NCI-H1417 (cell line): ENCODE results near the gene PLA2G6.
"Not testable (repeated sequence)": the region's sequence is repeated elsewhere in the genome, so short reads cannot be mapped to it uniquely, and the experiment has no call there.

Experiments used
- DNase-seq, 3 experiments: peaks; one replicate each; lab custom pipeline; 2025; lab: John Stamatoyannopoulos, UW

PLA2G6 gene

DNA sequence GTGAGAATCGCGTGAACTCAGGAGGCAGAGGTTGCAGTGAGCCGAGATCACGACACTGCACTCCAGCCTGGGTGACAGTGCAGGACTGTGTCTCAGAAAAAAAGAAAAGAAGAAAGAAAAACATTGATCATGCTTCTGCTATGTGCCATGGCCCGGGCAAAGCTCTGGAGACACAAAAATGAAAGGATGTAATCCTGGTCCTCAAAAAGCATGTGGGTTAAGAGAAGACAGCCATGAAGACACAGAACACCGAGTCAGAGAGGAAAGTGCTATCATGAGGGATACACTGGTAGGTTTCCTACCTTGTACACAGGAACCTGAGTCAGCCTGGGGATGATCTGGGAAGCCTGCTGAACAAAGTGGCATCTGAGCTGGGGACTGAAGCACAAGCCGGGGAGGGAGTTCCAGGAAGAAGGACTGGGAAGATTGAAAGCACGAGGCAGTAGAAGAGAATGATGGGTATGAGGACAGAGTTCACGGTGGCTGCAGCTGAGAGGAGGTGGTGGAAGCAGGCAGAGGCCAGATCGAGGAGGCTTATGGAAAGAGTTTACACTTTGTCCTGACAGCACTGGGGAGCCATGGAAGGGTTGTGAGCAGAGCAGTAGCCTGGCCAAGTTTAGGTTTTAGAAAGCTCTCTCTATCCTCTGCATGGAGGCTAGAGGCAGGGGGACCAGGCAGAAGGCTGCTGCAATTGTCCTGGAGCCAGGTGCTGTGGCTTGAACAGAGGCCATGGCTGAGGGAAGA lies 10.3 kb upstream of the PLA2G6 start:
- no peak for DNase-seq

- DNase-seq, result no peak
These were observed 9.4 kb upstream of the PLA2G6 start for GRCh38 chr22:38191055-38191454.

GRCh38 chr22:38190581-38190980 lies 9.0 kb upstream of the PLA2G6 start:
- DNase-seq, result no peak

DNA sequence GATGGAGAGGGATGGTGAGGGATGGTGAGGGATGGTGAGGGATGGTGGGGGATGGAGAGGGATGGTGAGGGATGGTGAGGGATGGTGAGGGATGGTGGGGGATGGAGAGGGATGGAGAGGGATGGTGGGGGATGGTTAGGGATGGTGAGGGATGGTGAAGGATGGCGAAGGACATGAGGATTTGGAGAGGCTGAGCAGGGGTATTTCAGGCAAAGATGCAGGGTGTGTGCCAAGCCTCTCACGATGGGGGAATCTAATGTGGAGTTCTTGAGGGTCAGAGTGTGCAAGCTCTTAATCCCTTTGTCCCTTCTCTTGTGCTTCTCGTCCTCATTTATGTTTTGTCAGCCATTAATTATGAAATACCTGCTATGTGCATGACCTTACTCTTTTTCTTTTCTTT lies 7.5 kb upstream of the PLA2G6 start:
- DNase-seq, result no peak

GRCh38 chr22:38187413-38188212 lies 6.0 kb upstream of the PLA2G6 start:
- peak in 1 of 3 experiments; percentile 15 for DNase-seq

DNA sequence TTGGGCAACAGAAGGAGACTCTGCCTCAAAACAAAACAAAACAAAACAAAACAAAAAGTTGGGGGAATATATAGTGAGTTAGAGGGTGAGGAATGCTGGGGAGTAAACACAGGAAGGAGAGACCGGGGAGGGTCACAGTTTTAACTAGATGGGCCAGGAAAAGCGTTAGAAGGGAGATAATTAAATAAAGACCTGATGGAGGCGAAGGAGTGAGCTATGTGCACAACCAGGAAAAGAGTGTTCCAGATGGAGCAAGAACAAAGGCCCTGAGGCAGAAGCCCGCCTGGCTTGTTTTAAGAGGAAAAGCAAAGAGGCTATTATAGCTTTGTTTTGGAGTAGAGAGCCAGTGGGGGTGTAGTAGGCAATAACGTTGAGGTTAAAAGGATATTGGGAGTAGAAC lies 4.8 kb upstream of the PLA2G6 start:
- no peak for DNase-seq

DNA sequence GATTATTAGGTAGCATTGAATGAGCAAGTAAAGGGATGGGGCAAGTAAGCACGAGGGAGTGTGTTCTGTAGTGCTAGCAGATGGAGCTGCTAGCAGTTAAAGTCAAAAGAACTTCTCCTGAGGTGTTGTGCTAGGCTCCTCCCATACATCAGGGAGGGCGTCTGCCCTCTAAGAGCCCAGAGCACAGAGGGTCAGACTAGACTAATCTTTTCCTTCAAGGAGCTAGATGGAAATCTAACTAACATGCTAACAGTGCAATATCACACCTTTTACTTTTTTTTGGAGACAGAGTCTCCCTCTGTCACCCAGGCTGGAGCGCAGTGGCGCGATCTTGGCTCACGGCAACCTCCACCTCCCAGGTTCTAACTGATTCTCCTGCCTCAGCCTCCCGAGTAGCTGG lies 3.2 kb upstream of the PLA2G6 start:
- DNase-seq, result no peak

DNA sequence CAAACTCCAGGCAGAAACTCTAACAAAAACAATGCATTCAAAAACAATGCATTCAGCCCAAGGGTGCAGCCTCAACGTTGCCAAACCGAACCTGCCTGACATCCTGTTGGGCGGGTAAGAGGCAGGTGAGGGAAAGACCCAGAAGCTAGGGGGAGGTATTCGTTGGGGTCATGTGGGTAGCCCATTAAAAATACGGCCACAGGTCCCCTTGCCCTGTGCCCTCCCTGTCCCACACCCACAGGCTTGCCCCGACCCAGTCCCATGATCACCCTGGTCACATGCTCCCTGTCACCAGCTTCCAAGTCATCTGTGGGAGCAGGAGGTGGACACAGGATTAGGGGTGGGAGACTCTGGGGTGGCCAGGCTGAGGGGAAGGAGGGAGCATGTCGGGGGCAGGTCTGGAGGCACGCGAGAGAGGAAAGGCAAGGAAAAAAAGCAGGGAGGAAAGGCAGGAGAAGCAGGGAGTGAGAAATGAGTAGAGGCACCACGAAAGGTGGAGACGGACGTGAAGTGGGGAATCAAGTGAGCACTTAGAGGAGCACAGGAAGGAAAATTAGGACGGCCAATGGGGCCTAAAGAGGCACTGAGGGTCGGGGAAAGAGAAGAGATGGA lies 683 bp downstream of the PLA2G6 start:
- DNase-seq, result peak in 2 of 3 experiments; percentile 44 to 46

GRCh38 chr22:38178605-38178937 lies 3.1 kb downstream of the PLA2G6 start:
- not testable (repeated sequence) for DNase-seq

- DNase-seq, result no peak
These were observed 3.6 kb downstream of the PLA2G6 start for GRCh38 chr22:38177926-38178604.

- DNase-seq, result not testable (repeated sequence)
These were observed 4.1 kb downstream of the PLA2G6 start for GRCh38 chr22:38177571-38177925.

GRCh38 chr22:38177044-38177443 lies 4.6 kb downstream of the PLA2G6 start:
- no peak for DNase-seq

- no peak for DNase-seq
These were observed 5.4 kb downstream of the PLA2G6 start for GRCh38 chr22:38176170-38176741.

- DNase-seq, result no peak
These were observed 6.2 kb downstream of the PLA2G6 start for GRCh38 chr22:38175206-38176118.

GRCh38 chr22:38174626-38175025 lies 7.0 kb downstream of the PLA2G6 start:
- no peak for DNase-seq

- no peak for DNase-seq
These were observed 8.1 kb downstream of the PLA2G6 start for GRCh38 chr22:38173641-38173906.

DNA sequence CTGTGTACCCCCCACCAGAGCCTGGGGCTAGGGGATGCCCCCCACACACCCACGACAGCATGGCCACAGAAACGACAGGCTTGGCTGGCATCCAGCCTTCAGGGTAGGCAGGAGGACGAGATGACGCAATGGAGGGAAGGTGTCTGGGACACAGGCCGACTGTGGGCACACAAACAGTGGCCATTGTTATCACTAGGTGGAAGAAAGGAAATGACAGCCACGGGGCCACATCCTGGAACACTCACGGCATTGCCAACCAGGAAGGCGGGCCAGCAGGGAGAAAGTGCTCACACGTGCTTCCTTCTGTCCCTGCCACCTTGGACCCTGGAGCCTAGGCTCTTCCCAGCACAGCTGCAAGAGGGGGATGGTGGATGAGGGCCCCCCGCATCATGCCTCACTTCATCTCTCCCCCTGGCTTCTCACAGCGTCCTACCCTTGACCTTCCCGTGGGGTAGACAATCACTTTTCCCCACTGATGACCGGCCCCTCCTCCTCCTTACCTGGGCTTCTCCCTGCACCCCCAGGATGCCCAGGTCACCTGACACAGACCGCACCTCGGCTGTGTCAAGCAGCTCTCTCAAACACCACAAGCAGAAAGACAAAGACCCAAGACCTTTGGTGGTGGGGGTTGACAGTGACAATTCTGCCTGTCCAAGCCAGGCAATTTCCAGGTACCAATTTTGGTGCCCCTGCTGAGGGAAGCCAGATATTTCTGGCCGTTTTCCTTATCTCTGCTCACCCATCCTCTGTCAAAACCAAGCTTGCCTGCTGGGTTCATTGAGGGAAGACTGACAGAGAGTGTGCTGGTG lies 8.6 kb downstream of the PLA2G6 start:
- no peak for DNase-seq

GRCh38 chr22:38171927-38172831 lies 9.5 kb downstream of the PLA2G6 start:
- DNase-seq, result no peak

- DNase-seq, result no peak
These were observed 11.2 kb downstream of the PLA2G6 start for GRCh38 chr22:38170469-38170868.

DNA sequence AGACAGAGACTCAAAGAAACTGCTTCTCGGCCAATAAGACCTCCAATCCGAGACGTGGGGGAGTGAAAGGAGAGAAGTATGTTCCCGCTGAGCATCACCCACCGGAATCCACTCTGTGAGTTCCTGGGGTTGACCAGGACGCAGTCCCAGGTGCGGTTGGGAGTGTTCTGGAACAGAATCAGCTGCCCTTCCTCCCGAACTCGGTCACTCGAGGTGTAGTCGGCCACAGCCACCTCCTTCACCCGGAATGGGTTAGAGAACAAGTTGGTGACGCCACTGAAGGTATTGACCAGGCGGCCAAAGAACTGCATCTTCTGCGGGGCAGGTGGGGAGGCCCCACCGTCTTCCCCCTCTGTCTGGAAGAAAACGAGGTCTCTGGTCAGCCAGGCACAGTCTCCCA lies 12.5 kb downstream of the PLA2G6 start:
- no peak for DNase-seq
